Caco-2 (cell line): ENCODE measurements around the gene TMEM161A. TPM values are rescaled to one million over a fixed set of nuclear protein-coding genes. Genes with fewer than 3 reads are reported as not detected.

Experiments used
- BruUV-seq: library from RNA; stranded (reverse); fragments of 400-500 nt; replicated peaks from 2 replicates; lab custom pipeline; 2021; lab: Mats Ljungman, UMichigan
- CTCF ChIA-PET: fragments of 300-600 bp; sonication (Branson Sonifier 250); formaldehyde crosslinking; loops from one replicate; lab custom pipeline; 2022; ENCODE audit warnings: antibody characterized with exemption; lab: Charles Lee
- POLR2A ChIA-PET: fragments of 300-600 bp; sonication (Branson Sonifier 250); formaldehyde crosslinking; loops from one replicate; lab custom pipeline; 2022; ENCODE audit warnings: antibody characterized with exemption; lab: Charles Lee
- DNase-seq, 2 experiments: peaks; one replicate each; pipeline versions ENCODE4 v3.0.0 to v3.0.0-alpha.2; 2020 to 2022
- H3K27me3 ChIP-seq: replicated peaks from 2 replicates; pipeline ENCODE4 v1.6.0; 2011; ENCODE audit warnings: low read length; ENCODE audit not compliant: control insufficient read depth, insufficient read depth
- H3K36me3 ChIP-seq: 2 replicates; pipeline ENCODE4 v1.5.1; 2011; ENCODE audit warnings: low read length; ENCODE audit not compliant: control insufficient read depth, insufficient read depth
- H3K4me1 ChIP-seq: fragments of 250-450 bp; sonication (Bioruptor Pico); 2 replicates; pipeline ENCODE4 v1.5.1; 2020; ENCODE audit warnings: mild to moderate bottlenecking
- H3K4me3 ChIP-seq: 2 replicates; pipeline ENCODE4 v1.5.1; 2011; ENCODE audit warnings: low read depth, mild to moderate bottlenecking, control low read depth, low read length
- H3K9me3 ChIP-seq: fragments of 250-450 bp; sonication (Bioruptor Pico); 2 replicates; pipeline ENCODE4 v1.5.1; 2020; ENCODE audit warnings: mild to moderate bottlenecking, moderate library complexity
- H3K27ac Mint-ChIP-seq: one replicate; pipeline ENCODE4 v1.8.0; 2022; ENCODE audit warnings: mixed read lengths; ENCODE audit not compliant: unreplicated experiment
- H3K27me3 Mint-ChIP-seq: one replicate; pipeline ENCODE4 v1.8.0; 2022; ENCODE audit warnings: mixed read lengths; ENCODE audit not compliant: insufficient read depth, unreplicated experiment
- H3K36me3 Mint-ChIP-seq: one replicate; pipeline ENCODE4 v1.8.0; 2022; ENCODE audit warnings: mild to moderate bottlenecking, mixed read lengths; ENCODE audit not compliant: insufficient read depth, unreplicated experiment
- H3K4me1 Mint-ChIP-seq: one replicate; pipeline ENCODE4 v1.8.0; 2022; ENCODE audit warnings: low read depth, mixed read lengths; ENCODE audit not compliant: unreplicated experiment
- H3K4me3 Mint-ChIP-seq: one replicate; pipeline ENCODE4 v1.8.0; 2022; ENCODE audit warnings: mild to moderate bottlenecking, moderate library complexity, mixed read lengths; ENCODE audit not compliant: unreplicated experiment
- H3K9me3 Mint-ChIP-seq: one replicate; pipeline ENCODE4 v1.8.0; 2022; ENCODE audit warnings: mixed read lengths; ENCODE audit not compliant: unreplicated experiment
- intact Hi-C: fragments of 100-400 bp; cut with micrococcal nuclease; formaldehyde crosslinking; loops from one replicate; pipeline ENCODE4 v1.10.0; 2022; ENCODE audit not compliant: unreplicated experiment
- total RNA-seq: library from RNA; stranded (reverse); gene quantifications from 2 replicates; pipeline ENCODE4 v1.2.3, GENCODE V29; 2022
- TF ChIP-seq, protein P1 (sequence below), 2 experiments: fragments of 200-600 bp in 1 of 2; IDR thresholded peaks; 1 replicate in 1 of 2; 2 replicates in 1 of 2; pipeline versions ENCODE4 v1.5.1 to v1.8.0; 2011 to 2022; ENCODE audit warnings: antibody characterized with exemption in 1 of 2, control low read depth in 1 of 2, inconsistent platforms in 1 of 2, low read depth in 1 of 2, low read length in 1 of 2, mild to moderate bottlenecking in 1 of 2, moderate library complexity in 1 of 2; ENCODE audit not compliant: insufficient read depth in 1 of 2, severe bottlenecking in 1 of 2, unreplicated experiment in 1 of 2

The TMEM161A gene
- total RNA-seq, 1 experiment from 2014 or later, result 36.9 TPM

DNA sequence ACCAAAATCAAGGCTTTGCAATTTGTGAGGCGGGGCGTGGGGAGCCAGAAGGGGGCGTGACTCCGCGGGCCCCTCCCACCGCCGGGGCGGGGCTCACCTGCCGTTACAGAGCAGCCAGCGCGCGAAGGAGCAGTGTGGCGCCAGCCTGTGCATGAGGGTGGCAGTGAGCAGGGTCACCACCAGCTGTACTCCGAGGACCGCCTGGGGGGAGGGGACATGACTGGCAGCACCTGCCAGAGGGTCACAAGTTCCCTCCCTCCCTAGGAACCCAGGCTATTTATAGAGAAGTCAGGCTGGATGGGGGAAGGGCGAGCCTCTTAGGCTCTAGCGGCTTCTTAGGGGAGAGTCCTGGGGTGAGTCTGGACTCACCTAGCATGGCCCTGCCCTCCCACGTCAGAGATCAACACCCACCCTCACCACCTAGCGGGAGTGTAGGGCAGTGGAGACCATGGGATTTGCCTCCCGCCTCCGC lies 3.6 kb downstream of the TMEM161A start:
- BruUV-seq, result no TSS peak
- H3K4me1 ChIP-seq, result no peaks in the 10 kb centered on the region
- Mint-ChIP-seq H3K36me3 (peaks cover 11% of the 10 kb centered on the region), H3K27ac (no peak overlapping the region), H3K27me3 (no peaks in the 10 kb centered on the region), H3K4me3 (no peak overlapping the region), H3K4me1 (no peaks in the 10 kb centered on the region), H3K9me3 (no peaks in the 10 kb centered on the region)
- TF ChIP-seq, protein P1, sequence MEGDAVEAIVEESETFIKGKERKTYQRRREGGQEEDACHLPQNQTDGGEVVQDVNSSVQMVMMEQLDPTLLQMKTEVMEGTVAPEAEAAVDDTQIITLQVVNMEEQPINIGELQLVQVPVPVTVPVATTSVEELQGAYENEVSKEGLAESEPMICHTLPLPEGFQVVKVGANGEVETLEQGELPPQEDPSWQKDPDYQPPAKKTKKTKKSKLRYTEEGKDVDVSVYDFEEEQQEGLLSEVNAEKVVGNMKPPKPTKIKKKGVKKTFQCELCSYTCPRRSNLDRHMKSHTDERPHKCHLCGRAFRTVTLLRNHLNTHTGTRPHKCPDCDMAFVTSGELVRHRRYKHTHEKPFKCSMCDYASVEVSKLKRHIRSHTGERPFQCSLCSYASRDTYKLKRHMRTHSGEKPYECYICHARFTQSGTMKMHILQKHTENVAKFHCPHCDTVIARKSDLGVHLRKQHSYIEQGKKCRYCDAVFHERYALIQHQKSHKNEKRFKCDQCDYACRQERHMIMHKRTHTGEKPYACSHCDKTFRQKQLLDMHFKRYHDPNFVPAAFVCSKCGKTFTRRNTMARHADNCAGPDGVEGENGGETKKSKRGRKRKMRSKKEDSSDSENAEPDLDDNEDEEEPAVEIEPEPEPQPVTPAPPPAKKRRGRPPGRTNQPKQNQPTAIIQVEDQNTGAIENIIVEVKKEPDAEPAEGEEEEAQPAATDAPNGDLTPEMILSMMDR (IDR thresholded peaks at IDR 0.05; ENCODE audit: insufficient read depth in 1 of 2, low read depth in 1 of 2, low read length in 1 of 2, severe bottlenecking in 1 of 2, unreplicated experiment in 1 of 2), result no peak
- no peaks in the 10 kb centered on the region for H3K27me3 ChIP-seq
- ChIA-PET CTCF (no interaction called here), POLR2A (no interaction called here)
- intact Hi-C loops, result loop anchor here (5.0 kb wide), 1 partner anchor 38 kb away; the partner anchor contains the start of gene MEF2B
- H3K9me3 ChIP-seq, result peaks cover 21% of the 10 kb centered on the region
- H3K36me3 ChIP-seq, result no peaks in the 10 kb centered on the region
- DNase-seq, result no peak
- no peak overlapping the region for H3K4me3 ChIP-seq

DNA sequence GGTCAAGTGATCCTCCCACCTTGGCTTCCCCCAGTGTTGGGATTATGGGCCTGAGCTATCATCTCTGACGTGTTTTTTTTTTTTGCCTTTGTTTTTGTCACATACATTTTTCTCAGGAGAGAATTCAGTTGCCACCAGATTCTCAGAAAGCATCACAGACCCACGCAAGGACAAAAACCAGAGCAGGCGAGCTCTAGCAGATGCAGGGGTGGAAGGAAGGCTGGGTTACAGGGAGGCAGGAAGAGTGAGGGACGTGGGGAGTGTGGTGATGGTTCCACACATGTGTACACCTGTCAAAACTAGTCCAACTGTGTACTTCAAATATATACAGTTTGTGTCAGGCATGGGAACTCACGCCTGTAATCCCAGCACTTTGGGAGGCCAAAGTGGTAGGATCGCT lies 4.3 kb downstream of the TMEM161A start:
- Mint-ChIP-seq H3K27ac (no peak overlapping the region), H3K36me3 (peaks cover 11% of the 10 kb centered on the region), H3K4me3 (no peak overlapping the region), H3K9me3 (no peaks in the 10 kb centered on the region), H3K27me3 (no peaks in the 10 kb centered on the region), H3K4me1 (no peaks in the 10 kb centered on the region)
- intact Hi-C loops, result no loop called here
- Histone ChIP-seq H3K36me3 (no peaks in the 10 kb centered on the region), H3K4me1 (no peaks in the 10 kb centered on the region), H3K27me3 (no peaks in the 10 kb centered on the region), H3K9me3 (peaks cover 21% of the 10 kb centered on the region), H3K4me3 (no peak overlapping the region)
- no TSS peak for BruUV-seq
- POLR2A ChIA-PET, result no interaction called here
- CTCF ChIA-PET, result no interaction called here
- no peak for DNase-seq
- TF ChIP-seq, protein P1 (IDR thresholded peaks at IDR 0.05; ENCODE audit: insufficient read depth in 1 of 2, low read depth in 1 of 2, low read length in 1 of 2, severe bottlenecking in 1 of 2, unreplicated experiment in 1 of 2), result no peak

DNA sequence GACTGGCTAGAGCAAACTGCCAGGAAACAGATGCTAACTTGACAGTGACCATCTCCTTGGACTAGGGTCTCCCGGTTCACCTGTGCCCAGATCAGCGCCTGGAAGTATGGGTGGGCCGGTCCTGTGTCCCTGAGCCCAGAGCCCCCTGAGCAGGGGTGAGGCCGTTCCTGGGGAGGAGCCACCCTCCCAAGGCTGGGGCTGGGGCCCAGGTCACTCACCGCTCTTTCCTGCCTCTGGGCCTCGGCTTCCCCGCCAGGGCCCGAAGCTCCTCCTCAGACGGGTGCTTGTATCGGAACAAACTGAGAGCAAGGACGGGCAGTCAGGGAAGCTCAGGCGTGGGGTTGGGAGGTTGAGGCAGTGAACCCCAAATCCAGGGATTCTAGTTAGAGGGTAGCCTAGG lies 5.4 kb downstream of the TMEM161A start:
- POLR2A ChIA-PET, result interaction anchor here (1.1 kb wide), 1 partner anchor 70 kb away, joined by 3 read pairs; the partner anchor contains the start of gene NR2C2AP
- CTCF ChIA-PET, result no interaction called here
- TF ChIP-seq, protein P1 (IDR thresholded peaks at IDR 0.05; ENCODE audit: insufficient read depth in 1 of 2, low read depth in 1 of 2, low read length in 1 of 2, severe bottlenecking in 1 of 2, unreplicated experiment in 1 of 2), result no peak

More for the DNA sequence above, 5.4 kb downstream of the TMEM161A start:
- no peak overlapping the region for H3K4me3 Mint-ChIP-seq
- no peaks in the 10 kb centered on the region for H3K9me3 Mint-ChIP-seq
- H3K4me1 ChIP-seq, result no peaks in the 10 kb centered on the region
- no peaks in the 10 kb centered on the region for H3K36me3 ChIP-seq
- DNase-seq, result no peak
- H3K27ac Mint-ChIP-seq, result no peak overlapping the region
- no peaks in the 10 kb centered on the region for H3K27me3 Mint-ChIP-seq
- no peak overlapping the region for H3K4me3 ChIP-seq
- intact Hi-C loops, result no loop called here
- no peaks in the 10 kb centered on the region for H3K27me3 ChIP-seq
- H3K4me1 Mint-ChIP-seq, result no peaks in the 10 kb centered on the region
- H3K36me3 Mint-ChIP-seq, result peaks cover 8% of the 10 kb centered on the region
- BruUV-seq, result no TSS peak
- peaks cover 21% of the 10 kb centered on the region for H3K9me3 ChIP-seq
